IPS-18c (cell line): ENCODE results near the gene MAST3.

Experiments
- H3K4me3 ChIP-seq: 2 replicates; pipeline ENCODE4 v1.7.0; 2013; ENCODE audit warnings: low read depth, mild to moderate bottlenecking, low read length, moderate library complexity; ENCODE audit not compliant: insufficient read depth
- H3K9me3 ChIP-seq: one replicate; pipeline ENCODE4 v1.6.1; 2013; ENCODE audit warnings: mild to moderate bottlenecking, low read length, moderate library complexity; ENCODE audit not compliant: control insufficient read depth, insufficient read depth

Gene MAST3

GRCh38 chr19:18176367-18177310 is 79.1 kb downstream of the MAST3 start:
- no peaks in the 10 kb centered on the region for H3K9me3 ChIP-seq
- no peak overlapping the region for H3K4me3 ChIP-seq

GRCh38 chr19:18179957-18180356 is 82.4 kb downstream of the MAST3 start:
- Histone ChIP-seq H3K9me3 (no peaks in the 10 kb centered on the region), H3K4me3 (no peak overlapping the region)

DNA sequence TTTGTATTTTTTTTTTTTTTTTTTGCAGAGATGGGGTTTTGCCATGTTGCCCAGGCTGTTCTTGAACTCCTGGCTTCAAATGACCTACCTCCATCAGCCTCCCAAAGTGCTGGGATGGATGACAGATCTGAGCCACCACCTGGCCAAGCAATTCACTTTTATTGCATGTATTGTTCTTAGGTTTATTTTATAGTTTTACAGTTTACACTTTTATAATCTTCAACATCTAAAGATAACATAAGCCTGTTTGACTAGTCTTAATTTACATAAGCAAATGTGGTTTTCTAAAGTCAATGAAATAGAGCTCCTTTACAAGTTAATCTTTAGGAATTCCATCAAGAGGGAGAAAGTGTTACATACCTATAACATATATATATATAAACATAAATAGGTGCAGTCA is 86.0 kb downstream of the MAST3 start:
- Histone ChIP-seq H3K9me3 (no peaks in the 10 kb centered on the region), H3K4me3 (no peak overlapping the region)

GRCh38 chr19:18185538-18185937 is 88.0 kb downstream of the MAST3 start:
- Histone ChIP-seq H3K4me3 (no peak overlapping the region), H3K9me3 (no peaks in the 10 kb centered on the region)

DNA sequence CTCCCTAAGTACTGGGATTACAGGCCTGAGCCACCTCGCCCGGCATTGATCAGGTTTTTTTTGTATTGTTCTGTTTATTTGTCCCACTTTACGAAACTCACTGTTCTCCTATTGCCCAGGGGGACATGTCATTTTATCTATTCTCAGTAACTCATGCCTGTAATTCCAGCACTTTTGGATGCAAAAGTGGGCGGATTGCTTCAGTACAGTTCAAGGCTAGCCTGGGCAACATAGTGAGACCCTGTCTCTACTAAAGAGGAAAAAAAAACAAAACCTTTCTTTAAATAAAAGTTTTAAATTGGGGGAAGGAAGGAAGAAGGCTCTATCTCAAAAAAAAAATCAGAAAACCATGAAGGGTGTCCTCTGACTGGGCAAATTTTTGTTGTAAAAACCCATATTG is 92.7 kb downstream of the MAST3 start:
- no peaks in the 10 kb centered on the region for H3K9me3 ChIP-seq

GRCh38 chr19:18191640-18192062 is 94.1 kb downstream of the MAST3 start:
- Histone ChIP-seq H3K9me3 (no peaks in the 10 kb centered on the region), H3K4me3 (no peak overlapping the region)

More for the DNA sequence above, 92.7 kb downstream of the MAST3 start:
- H3K4me3 ChIP-seq: no peak overlapping the region

- no peaks in the 10 kb centered on the region for H3K9me3 ChIP-seq
- peak within 1 kb of the TSS; percentile 87 for H3K4me3 ChIP-seq
Measured at GRCh38 chr19:18192673-18193387, 95.3 kb downstream of the MAST3 start, which contains the start of gene MPV17L2. MPV17L2 (plus strand) TSS chr19:18193218; CDS start chr19:18193282, 64 bp downstream.

DNA sequence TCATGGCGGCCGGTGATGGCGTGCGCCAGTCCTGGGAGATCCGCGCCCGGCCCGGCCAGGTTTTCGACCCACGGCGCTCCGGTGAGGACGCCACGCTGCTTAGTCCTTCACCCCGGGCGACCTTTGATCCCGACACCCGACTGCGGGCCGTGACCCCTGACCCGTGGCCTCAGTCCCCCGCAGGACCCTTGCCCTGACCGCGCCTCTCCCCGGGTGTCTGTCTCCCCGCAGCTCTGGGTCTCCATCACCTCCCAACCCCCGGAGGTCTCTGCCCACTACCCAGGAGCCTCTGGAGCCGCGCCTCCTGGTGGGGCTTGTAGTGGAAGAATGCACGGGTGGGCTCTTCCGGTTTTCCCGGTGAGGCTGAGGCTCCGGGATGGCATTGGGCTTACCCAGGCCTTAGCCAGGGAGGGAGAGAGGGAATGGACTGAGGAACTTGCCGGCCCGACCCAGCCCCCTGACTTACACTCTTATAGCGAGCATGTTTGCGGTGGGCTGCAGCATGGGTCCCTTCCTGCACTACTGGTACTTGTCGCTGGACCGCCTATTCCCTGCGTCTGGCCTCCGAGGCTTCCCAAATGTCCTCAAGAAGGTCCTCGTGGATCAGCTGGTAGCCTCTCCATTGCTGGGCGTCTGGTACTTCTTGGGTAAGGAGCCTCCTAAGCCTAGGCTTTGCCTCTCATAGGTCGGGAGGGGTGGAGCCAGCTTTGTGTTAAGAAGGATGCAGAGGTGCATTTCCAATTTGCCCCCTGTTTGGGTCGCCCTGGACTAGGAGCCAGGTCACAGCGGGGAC is 96.0 kb downstream of the MAST3 start:
- Histone ChIP-seq H3K9me3 (no peaks in the 10 kb centered on the region), H3K4me3 (peak overlapping the region; percentile 87)

- H3K4me3 ChIP-seq: peak overlapping the region; percentile 87
Measured at GRCh38 chr19:18194181-18194530, 96.6 kb downstream of the MAST3 start.

DNA sequence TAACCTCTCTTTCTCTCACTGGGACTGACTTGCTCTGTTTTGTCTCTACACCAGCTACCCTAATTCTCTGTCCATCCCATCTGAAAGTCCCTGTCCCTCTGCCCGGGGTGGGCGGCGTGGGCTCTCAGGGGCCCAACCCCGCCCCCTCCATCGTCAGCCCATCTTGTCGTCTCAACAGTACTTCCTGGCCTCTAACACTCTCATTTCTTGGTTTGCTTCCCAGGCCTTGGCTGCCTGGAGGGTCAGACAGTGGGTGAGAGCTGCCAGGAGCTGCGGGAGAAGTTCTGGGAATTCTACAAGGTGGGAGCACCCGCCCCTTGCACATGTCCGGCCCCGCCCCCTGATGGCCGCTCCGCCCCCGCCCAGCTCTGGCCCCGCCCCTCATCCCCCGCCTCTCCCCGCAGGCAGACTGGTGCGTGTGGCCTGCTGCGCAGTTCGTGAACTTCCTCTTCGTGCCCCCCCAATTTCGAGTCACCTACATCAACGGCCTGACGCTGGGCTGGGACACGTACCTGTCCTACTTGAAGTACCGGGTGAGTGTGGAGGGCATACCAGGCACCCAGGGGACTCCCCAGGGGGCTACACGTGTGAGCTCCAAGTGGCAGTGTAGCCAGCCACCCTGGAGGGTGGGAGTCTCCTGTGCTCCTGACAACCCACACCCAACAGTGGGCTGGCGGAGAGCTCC is 97.1 kb downstream of the MAST3 start:
- H3K4me3 ChIP-seq: peak overlapping the region; percentile 9
- no peaks in the 10 kb centered on the region for H3K9me3 ChIP-seq

More at GRCh38 chr19:18194181-18194530, 96.6 kb downstream of the MAST3 start:
- no peaks in the 10 kb centered on the region for H3K9me3 ChIP-seq

- Histone ChIP-seq H3K4me3 (no peak overlapping the region), H3K9me3 (no peaks in the 10 kb centered on the region)
Measured at GRCh38 chr19:18196511-18196845, 98.9 kb downstream of the MAST3 start.

DNA sequence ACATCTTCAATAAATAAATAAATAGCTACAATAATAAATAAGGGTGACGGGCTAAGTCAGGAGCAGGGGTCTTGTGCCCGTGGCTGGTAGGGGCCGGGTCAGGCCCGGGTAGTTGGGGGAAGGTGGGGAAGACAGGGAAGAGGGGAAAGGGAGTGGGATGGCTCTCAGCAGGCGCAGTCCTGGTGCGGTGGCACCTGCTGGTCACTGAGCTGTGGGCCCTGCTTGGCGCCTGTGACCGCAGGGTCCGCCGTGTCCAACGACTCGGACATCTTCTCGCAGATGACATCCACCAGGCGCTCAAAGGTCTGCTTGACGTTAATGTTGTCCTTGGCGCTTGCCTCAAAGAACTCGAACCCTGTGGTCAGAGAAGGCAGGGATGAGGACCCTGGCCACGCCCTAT is 99.7 kb downstream of the MAST3 start:
- no peaks in the 10 kb centered on the region for H3K9me3 ChIP-seq
- H3K4me3 ChIP-seq: no peak overlapping the region

DNA sequence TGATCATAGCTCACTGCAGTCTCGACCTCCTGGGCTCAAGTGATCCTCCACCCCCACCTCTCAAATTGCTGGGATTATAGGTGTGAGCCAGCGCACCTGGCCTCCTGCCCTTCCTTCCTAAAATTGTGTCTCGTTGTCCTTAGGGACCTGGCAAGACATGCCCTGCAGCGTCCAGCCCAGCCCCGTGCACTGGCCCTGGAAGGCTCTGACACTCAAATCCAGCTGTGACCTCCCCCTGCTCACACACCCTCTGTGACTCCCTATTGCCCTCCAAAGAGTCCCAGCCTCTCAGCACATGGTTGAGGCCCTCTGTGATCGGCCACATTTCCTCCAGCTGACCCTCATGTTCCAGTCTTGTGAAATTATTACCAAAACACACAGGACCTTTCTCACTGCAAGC is 100.4 kb downstream of the MAST3 start:
- H3K9me3 ChIP-seq: no peaks in the 10 kb centered on the region

GRCh38 chr19:18198374-18198773 is 100.8 kb downstream of the MAST3 start:
- no peak overlapping the region for H3K4me3 ChIP-seq
- no peaks in the 10 kb centered on the region for H3K9me3 ChIP-seq

More for the DNA sequence above, 100.4 kb downstream of the MAST3 start:
- H3K4me3 ChIP-seq: no peak overlapping the region
